A673 (cell line): ENCODE data around the gene TBC1D5. TPM values are rescaled to one million over a fixed set of nuclear protein-coding genes. Genes with fewer than 3 reads are reported as not detected.

Experiments used
- BruUV-seq: library from RNA; stranded (reverse); fragments of 400-500 nt; replicated peaks from 2 replicates; lab custom pipeline; 2021; lab: Mats Ljungman, UMichigan
- CTCF ChIA-PET: fragments of 300-600 bp; sonication (Branson Sonifier 250); formaldehyde crosslinking; loops from one replicate; lab custom pipeline; 2022; ENCODE audit warnings: antibody characterized with exemption; lab: Charles Lee
- POLR2A ChIA-PET: fragments of 300-600 bp; sonication (Branson Sonifier 250); formaldehyde crosslinking; loops from one replicate; lab custom pipeline; 2022; ENCODE audit warnings: antibody characterized with exemption; ENCODE audit not compliant: low non-redundant PET; lab: Charles Lee
- DNase-seq: peaks from one replicate; pipeline ENCODE4 v3.0.0-alpha.2; 2015; ENCODE audit warnings: low spot score
- H3K27ac ChIP-seq: fragments of 200-600 bp; sonication (generic); 2 replicates; pipeline ENCODE4 v1.5.1; 2016; ENCODE audit warnings: mixed run types, low read depth, mild to moderate bottlenecking, mixed read lengths, antibody characterized with exemption, low read length; ENCODE audit not compliant: poor library complexity, severe bottlenecking
- H3K27me3 ChIP-seq: fragments of 200-600 bp; sonication (generic); replicated peaks from 2 replicates; pipeline ENCODE4 v1.6.1; 2017; ENCODE audit warnings: mixed run types, low read depth, mild to moderate bottlenecking, mixed read lengths, antibody characterized with exemption, low read length; ENCODE audit not compliant: insufficient read depth, poor library complexity
- H3K36me3 ChIP-seq: fragments of 200-600 bp; sonication (generic); 2 replicates; pipeline ENCODE4 v1.6.1; 2016; ENCODE audit warnings: mixed run types, mild to moderate bottlenecking, mixed read lengths, antibody characterized with exemption, low read length; ENCODE audit not compliant: insufficient read depth, poor library complexity, severe bottlenecking
- H3K4me1 ChIP-seq: fragments of 200-600 bp; sonication (generic); 2 replicates; pipeline ENCODE4 v1.6.1; 2017; ENCODE audit warnings: mixed run types, mild to moderate bottlenecking, mixed read lengths, antibody characterized with exemption, low read length; ENCODE audit not compliant: insufficient read depth, poor library complexity, severe bottlenecking
- H3K4me3 ChIP-seq: fragments of 200-600 bp; sonication (generic); 2 replicates; pipeline ENCODE4 v1.5.1; 2016; ENCODE audit warnings: low read depth, mixed run types, mild to moderate bottlenecking, mixed read lengths, low read length; ENCODE audit not compliant: poor library complexity, severe bottlenecking
- H3K9me3 ChIP-seq: fragments of 200-600 bp; sonication (generic); 2 replicates; pipeline ENCODE4 v1.6.1; 2016; ENCODE audit warnings: mixed run types, low read depth, mild to moderate bottlenecking, mixed read lengths, antibody characterized with exemption, low read length; ENCODE audit not compliant: poor library complexity, severe bottlenecking
- CTCF ChIP-seq: fragments of 300-800, 200-600 bp; sonication (generic); conservative IDR thresholded peaks from 2 replicates; pipeline ENCODE4 v1.5.1; 2017; ENCODE audit warnings: low read depth, mild to moderate bottlenecking, antibody characterized with exemption, low read length, moderate library complexity, mixed read lengths
- EZH2 ChIP-seq: fragments of 200-600 bp; sonication (generic); IDR thresholded peaks from 2 replicates; pipeline ENCODE4 v1.6.1; 2017; ENCODE audit warnings: borderline replicate concordance, low read depth, mild to moderate bottlenecking, mixed read lengths, antibody characterized with exemption, low read length; ENCODE audit not compliant: poor library complexity, severe bottlenecking
- intact Hi-C: fragments of 100-400 bp; cut with micrococcal nuclease; formaldehyde crosslinking; loops from one replicate; pipeline ENCODE4 v1.10.0; 2022; ENCODE audit not compliant: unreplicated experiment
- total RNA-seq: library from RNA; stranded (reverse); gene quantifications from 2 replicates; pipeline ENCODE4 v1.2.3, GENCODE V29; 2021

TBC1D5 gene
- total RNA-seq, 1 experiment from 2014 or later, result 40.7 TPM

GRCh38 chr3:17231537-17232261 is 510.7 kb downstream of the TBC1D5 start:
- no peaks in the 10 kb centered on the region for H3K36me3 ChIP-seq
- ChIA-PET POLR2A (no interaction called here), CTCF (no interaction called here)
- H3K27ac ChIP-seq, result no peak overlapping the region
- intact Hi-C loops, result loop anchor here (10.0 kb wide), 2 partner anchors 197 to 347 kb away; partner anchors contain the start of gene PLCL2
- no peaks in the 10 kb centered on the region for H3K27me3 ChIP-seq
- H3K4me3 ChIP-seq, result no peak overlapping the region
- no peak for DNase-seq
- H3K9me3 ChIP-seq, result no peaks in the 10 kb centered on the region
- no peaks in the 10 kb centered on the region for H3K4me1 ChIP-seq
- no TSS peak for BruUV-seq
- TF ChIP-seq CTCF (no peak), EZH2 (no peak)

GRCh38 chr3:17227472-17227871 is 515.0 kb downstream of the TBC1D5 start:
- intact Hi-C loops, result no loop called here
- no peaks in the 10 kb centered on the region for H3K36me3 ChIP-seq
- H3K9me3 ChIP-seq, result no peaks in the 10 kb centered on the region
- H3K27me3 ChIP-seq, result no peaks in the 10 kb centered on the region
- H3K4me1 ChIP-seq, result no peaks in the 10 kb centered on the region
- no TSS peak for BruUV-seq
- no peak for TF ChIP-seq CTCF
- no peak for TF ChIP-seq EZH2
- CTCF ChIA-PET, result interaction anchor here (0.6 kb wide), 1 partner anchor 14 kb away, joined by 14 read pairs; no protein-coding TSS in a partner anchor
- DNase-seq, result no peak
- no peak overlapping the region for H3K27ac ChIP-seq
- POLR2A ChIA-PET, result interaction anchor here (0.6 kb wide), 1 partner anchor 506 kb away, joined by 8 read pairs; no protein-coding TSS in a partner anchor
- H3K4me3 ChIP-seq, result no peak overlapping the region

- Histone ChIP-seq H3K27ac (no peak overlapping the region), H3K4me1 (no peaks in the 10 kb centered on the region), H3K9me3 (no peaks in the 10 kb centered on the region), H3K4me3 (no peak overlapping the region), H3K36me3 (no peaks in the 10 kb centered on the region), H3K27me3 (no peaks in the 10 kb centered on the region)
- ChIA-PET POLR2A (no interaction called here), CTCF (no interaction called here)
- DNase-seq, result no peak
- no TSS peak for BruUV-seq
- TF ChIP-seq CTCF (no peak), EZH2 (no peak)
- intact Hi-C loops, result no loop called here
These were observed 520.9 kb downstream of the TBC1D5 start for GRCh38 chr3:17221529-17221928.
